22Rv1 (cell line): ENCODE measurements around the gene GSG1L.

ENCODE experiments used
- H3K27ac ChIP-seq: fragments of 450-650 bp; 2 replicates; pipeline ENCODE4 v1.5.1; 2017
- CTCF ChIP-seq: fragments of 450-650 bp; IDR thresholded peaks from 2 replicates; pipeline ENCODE4 v1.5.1; 2017; ENCODE audit warnings: mild to moderate bottlenecking
- ZFX ChIP-seq: fragments of 450-650 bp; IDR thresholded peaks from 2 replicates; pipeline ENCODE4 v1.6.1; 2017; ENCODE audit warnings: antibody characterized with exemption, borderline replicate concordance

GSG1L gene

GRCh38 chr16:28035866-28036393, 27.6 kb downstream of the GSG1L start:
- TF ChIP-seq ZFX = no peak
- no peak for TF ChIP-seq CTCF
- no peak overlapping the region for H3K27ac ChIP-seq

DNA sequence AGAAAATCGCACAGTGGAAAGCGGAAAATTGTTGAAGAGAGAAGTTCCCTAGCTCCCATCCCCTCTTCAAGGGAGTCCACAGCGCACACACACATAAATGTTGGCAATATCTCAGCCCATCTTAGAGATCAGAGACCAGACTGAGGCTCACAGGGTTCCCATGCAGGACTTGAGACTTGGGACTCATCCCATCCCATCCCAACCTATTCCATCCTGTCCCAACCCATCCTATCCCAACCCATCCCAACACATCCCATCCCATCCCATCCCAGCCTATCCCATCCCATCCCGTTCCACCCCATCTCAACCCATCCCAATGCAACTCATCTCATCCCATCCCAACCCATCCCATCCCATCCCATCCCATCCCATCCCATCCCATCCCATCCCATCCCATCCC, 29.6 kb downstream of the GSG1L start:
- no peak for TF ChIP-seq ZFX
- TF ChIP-seq CTCF = no peak
- no peak overlapping the region for H3K27ac ChIP-seq

- no peak overlapping the region for H3K27ac ChIP-seq
- TF ChIP-seq CTCF = no peak
- TF ChIP-seq ZFX = no peak
Measured at GRCh38 chr16:28029387-28030002, 34.0 kb downstream of the GSG1L start.

GRCh38 chr16:28027055-28027454, 36.5 kb downstream of the GSG1L start:
- H3K27ac ChIP-seq = no peak overlapping the region
- TF ChIP-seq ZFX = no peak
- TF ChIP-seq CTCF = no peak

DNA sequence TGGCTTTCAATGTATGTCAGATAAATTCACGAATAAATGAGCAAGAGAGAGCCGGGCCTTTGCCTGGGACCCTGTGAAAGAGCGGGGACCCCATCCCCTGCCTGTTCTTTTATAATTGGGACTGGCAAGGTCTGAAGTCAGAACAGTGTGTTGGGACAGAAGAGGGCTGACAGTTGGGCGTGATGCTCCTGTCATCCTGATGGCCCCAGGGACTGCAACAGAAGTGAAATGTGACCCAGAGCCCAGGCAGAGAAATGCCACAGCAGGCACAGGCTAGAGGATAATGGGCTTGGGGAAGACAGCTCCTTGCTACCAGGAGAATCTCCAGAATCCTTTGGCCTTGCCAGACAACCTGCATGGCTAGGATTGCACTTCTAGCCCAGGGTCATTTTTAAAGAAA, 37.9 kb downstream of the GSG1L start:
- TF ChIP-seq ZFX (no peak), CTCF (no peak)
- no peak overlapping the region for H3K27ac ChIP-seq

DNA sequence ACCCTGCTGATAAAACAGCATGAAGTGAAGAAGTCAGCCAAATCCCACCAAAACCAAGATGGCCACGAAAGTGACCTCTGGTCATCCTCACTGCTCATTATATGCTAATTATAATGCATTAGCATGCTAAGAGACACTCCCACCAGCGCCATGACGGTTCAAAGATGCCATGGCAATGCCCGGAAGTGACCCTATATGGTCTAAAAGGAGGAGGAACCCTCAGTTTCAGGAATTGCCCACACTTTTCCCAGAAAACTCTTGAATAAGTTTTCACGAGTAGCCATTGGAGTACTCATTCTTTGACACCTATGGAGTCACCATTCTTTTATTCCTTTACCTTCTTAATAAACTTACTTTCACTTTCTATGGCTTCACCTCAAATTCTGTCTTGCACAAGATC, 44.3 kb downstream of the GSG1L start:
- TF ChIP-seq CTCF (no peak), ZFX (no peak)

GRCh38 chr16:28014851-28015250, 48.7 kb downstream of the GSG1L start:
- no peak overlapping the region for H3K27ac ChIP-seq
- TF ChIP-seq CTCF (no peak), ZFX (no peak)

More for the DNA sequence above, 44.3 kb downstream of the GSG1L start:
- H3K27ac ChIP-seq = no peak overlapping the region
